GM12872 (cell line): ENCODE results near the gene TAS2R50.

Experiments used
- CTCF ChIP-seq: IDR thresholded peaks from 3 replicates; pipeline ENCODE4 v1.5.1; 2011; ENCODE audit warnings: low read depth, mild to moderate bottlenecking, low read length, moderate library complexity; ENCODE audit not compliant: insufficient read depth

TAS2R50 gene

GRCh38 chr12:10968765-10969456, 17.8 kb downstream of the TAS2R50 start:
- no peak for TF ChIP-seq CTCF

- TF ChIP-seq CTCF: no peak
Observed at GRCh38 chr12:10967409-10967808, 19.3 kb downstream of the TAS2R50 start.

- TF ChIP-seq CTCF: no peak
Observed at GRCh38 chr12:10966314-10966713, 20.4 kb downstream of the TAS2R50 start.

- no peak for TF ChIP-seq CTCF
Observed at GRCh38 chr12:10965476-10965875, 21.2 kb downstream of the TAS2R50 start.

- no peak for TF ChIP-seq CTCF
Observed at GRCh38 chr12:10960211-10960610, 26.5 kb downstream of the TAS2R50 start.

GRCh38 chr12:10959804-10960203, 26.9 kb downstream of the TAS2R50 start:
- no peak for TF ChIP-seq CTCF

- TF ChIP-seq CTCF: no peak
Observed at GRCh38 chr12:10957741-10958140, 29.0 kb downstream of the TAS2R50 start.
